Endothelial cell of umbilical vein (primary cell): ENCODE measurements around the gene CD200. TPM values are rescaled to one million over a fixed set of nuclear protein-coding genes. Genes with fewer than 3 reads are reported as not detected.
A peak's percentile ranks its signal among the peaks of the same experiment; 100 is the strongest.

Source experiments
- BruUV-seq: library from RNA; stranded (reverse); fragments of 400-500 nt; replicated peaks from 2 replicates; lab custom pipeline; 2021; lab: Mats Ljungman, UMichigan
- CTCF ChIA-PET: fragments of 300-600, 350-600 bp; sonication (Branson Sonifier 250); formaldehyde crosslinking; loops from one replicate; lab custom pipeline; 2021; ENCODE audit warnings: antibody characterized with exemption, inconsistent platforms; lab: Charles Lee
- POLR2A ChIA-PET: fragments of 300-600, 350-600 bp; sonication (Branson Sonifier 250); formaldehyde crosslinking; loops from one replicate; lab custom pipeline; 2021; ENCODE audit warnings: antibody characterized with exemption, inconsistent platforms; lab: Charles Lee
- DNase-seq: peaks from one replicate; pipeline ENCODE4 v3.0.0-alpha.2; 2011; ENCODE audit warnings: low read depth, low spot score
- FAIRE-seq: peaks from 2 replicates; lab custom pipeline; 2011; peaks lifted over from hg19 to GRCh38; lab: Jason Lieb, UNC
- H2AFZ ChIP-seq: 2 replicates; pipeline ENCODE4 v1.6.0; 2012; ENCODE audit warnings: low read depth, low read length, control low read depth, inconsistent platforms
- H3K27ac ChIP-seq: 2 replicates; pipeline ENCODE4 v1.5.1; 2011; ENCODE audit warnings: low read depth, mild to moderate bottlenecking, control low read depth, low read length, moderate library complexity; ENCODE audit not compliant: insufficient read depth
- H3K27me3 ChIP-seq, 2 experiments: 2 replicates each; pipeline versions ENCODE4 v1.6.0 to v1.6.1; 2011; ENCODE audit warnings: low read length in 2 of 2, mixed read lengths in 1 of 2; ENCODE audit not compliant: control insufficient read depth in 2 of 2, insufficient read depth in 2 of 2
- H3K36me3 ChIP-seq, 2 experiments: 2 replicates in 1 of 2; 3 replicates in 1 of 2; pipeline ENCODE4 v1.5.1; 2011; ENCODE audit warnings: low read length in 2 of 2, mild to moderate bottlenecking in 1 of 2, moderate library complexity in 1 of 2; ENCODE audit not compliant: control insufficient read depth in 2 of 2, insufficient read depth in 2 of 2; ENCODE audit errors: extremely low read depth in 1 of 2
- H3K4me1 ChIP-seq: 3 replicates; pipeline ENCODE4 v1.5.1; 2011; ENCODE audit warnings: mild to moderate bottlenecking, low read length; ENCODE audit not compliant: control insufficient read depth, insufficient read depth; ENCODE audit errors: extremely low read depth
- H3K4me2 ChIP-seq: 2 replicates; pipeline ENCODE4 v1.6.1; 2011; ENCODE audit warnings: low read length, control low read depth, mixed read lengths; ENCODE audit not compliant: insufficient read depth
- H3K4me3 ChIP-seq, 3 experiments: fragments of 200-600 bp in 1 of 3; sonication (generic), shearing (Covaris generic) in 1 of 3; replicated peaks in 1 of 3; 2 replicates each; pipeline ENCODE4 v1.5.1; 2011 to 2016; ENCODE audit warnings: control low read depth in 3 of 3, low read length in 3 of 3, mild to moderate bottlenecking in 2 of 3, inconsistent platforms in 1 of 3, low read depth in 1 of 3, moderate library complexity in 1 of 3; ENCODE audit not compliant: insufficient read depth in 1 of 3
- H3K79me2 ChIP-seq: 2 replicates; pipeline ENCODE4 v1.6.0; 2012; ENCODE audit warnings: low read length, inconsistent platforms; ENCODE audit not compliant: control insufficient read depth, insufficient read depth
- H3K9ac ChIP-seq: replicated peaks from 2 replicates; pipeline ENCODE3; 2011; ENCODE audit warnings: low read length, control low read depth; ENCODE audit not compliant: insufficient read depth; ENCODE audit errors: extremely low read depth
- H3K9me1 ChIP-seq: replicated peaks from 3 replicates; pipeline ENCODE4 v1.6.0; 2011; ENCODE audit warnings: mild to moderate bottlenecking, low read length; ENCODE audit not compliant: control insufficient read depth, insufficient read depth; ENCODE audit errors: extremely low read depth
- H3K9me3 ChIP-seq: replicated peaks from 2 replicates; pipeline ENCODE4 v1.5.1; 2012; ENCODE audit warnings: low read length, inconsistent platforms; ENCODE audit not compliant: control insufficient read depth, insufficient read depth
- H4K20me1 ChIP-seq: replicated peaks from 2 replicates; pipeline ENCODE3; 2011; ENCODE audit warnings: mild to moderate bottlenecking, low read length; ENCODE audit not compliant: control insufficient read depth, insufficient read depth; ENCODE audit errors: extremely low read depth
- CTCF ChIP-seq, 2 donors: IDR thresholded peaks; 1 replicate in 1 of 2; 2 replicates in 1 of 2; pipeline ENCODE4 v1.5.1; 2011; ENCODE audit warnings: low read length in 2 of 2, mild to moderate bottlenecking in 2 of 2, moderate library complexity in 2 of 2, control low read depth in 1 of 2, inconsistent platforms in 1 of 2, low read depth in 1 of 2; ENCODE audit not compliant: insufficient read depth in 1 of 2; ENCODE audit errors: extremely low read depth in 1 of 2
- EZH2 ChIP-seq: IDR thresholded peaks from 2 replicates; pipeline ENCODE4 v1.6.1; 2012; ENCODE audit warnings: borderline replicate concordance, low read depth, mild to moderate bottlenecking, moderate library complexity, low read length, inconsistent platforms; ENCODE audit not compliant: severe bottlenecking
- FOS ChIP-seq: IDR thresholded peaks from 2 replicates; pipeline ENCODE4 v1.6.1; 2011; ENCODE audit warnings: mild to moderate bottlenecking, low read length, moderate library complexity, borderline replicate concordance; ENCODE audit not compliant: insufficient read depth
- GATA2 ChIP-seq: IDR thresholded peaks from 2 replicates; pipeline ENCODE4 v1.7.0; 2011; ENCODE audit warnings: low read depth, mild to moderate bottlenecking, moderate library complexity, mixed read lengths, low read length; ENCODE audit not compliant: insufficient read length, insufficient read depth
- JUN ChIP-seq: IDR thresholded peaks from 2 replicates; pipeline ENCODE4 v1.6.1; 2011; ENCODE audit warnings: borderline replicate concordance, low read depth; ENCODE audit not compliant: insufficient read length, insufficient read depth
- MAX ChIP-seq: IDR thresholded peaks from 2 replicates; pipeline ENCODE4 v1.6.1; 2011; ENCODE audit not compliant: insufficient read depth, insufficient read length
- MYC ChIP-seq: IDR thresholded peaks from one replicate; pipeline ENCODE4 v1.6.1; 2011; ENCODE audit warnings: mild to moderate bottlenecking, low read depth, low read length
- POLR2A ChIP-seq: IDR thresholded peaks from 2 replicates; pipeline ENCODE4 v1.6.1; 2012; ENCODE audit warnings: low read depth, mild to moderate bottlenecking, control low read depth, low read length
- POLR2AphosphoS5 ChIP-seq: IDR thresholded peaks from 2 replicates; pipeline ENCODE4 v1.6.1; 2012; ENCODE audit warnings: low read depth, mild to moderate bottlenecking, control low read depth, low read length, moderate library complexity; ENCODE audit not compliant: insufficient read depth
- dilution Hi-C: fragments of 300-500 bp; cut with MboI; formaldehyde crosslinking; loops from one replicate; pipeline ENCODE4 v1.15.0; 2019; ENCODE audit warnings: low sequenced_read_pairs; ENCODE audit not compliant: extremely low pct_ligation_motif_present
- intact Hi-C: fragments of 100-400 bp; cut with micrococcal nuclease; formaldehyde crosslinking; loops from one replicate; pipeline ENCODE4 v1.10.0; 2022
- polyA plus RNA-seq, 4 experiments: library from polyadenylated mRNA; depleted of rRNA in 3 of 4; stranded (reverse) in 3 of 4; unstranded in 1 of 4; fragments of >200 nt; gene quantifications; 2 replicates each; pipeline versions ENCODE4 v1.2.1 to v1.2.3, GENCODE V29; 2011 to 2012; ENCODE audit warnings: missing spikeins in 1 of 4
- total RNA-seq: library from RNA; stranded (reverse); gene quantifications from 2 replicates; pipeline ENCODE4 v1.2.3, GENCODE V29; 2021

Gene CD200
- total and polyA plus RNA-seq, 2 donors (not counting 3 experiments of a cell fraction or from before 2014, with no cell fraction given), result 8.1 to 8.2 TPM

- no peak for DNase-seq
- no peaks in the 10 kb centered on the region for H3K79me2 ChIP-seq
- H3K4me1 ChIP-seq, result peaks cover 8% of the 10 kb centered on the region
- POLR2A ChIA-PET, result no interaction called here
- H3K27me3 ChIP-seq, result no peaks in the 10 kb centered on the region
- H3K27ac ChIP-seq, result no peak overlapping the region
- TF ChIP-seq GATA2, result no peak
- TF ChIP-seq CTCF (IDR thresholded peaks at IDR 0.05; ENCODE audit: extremely low read depth in 1 of 2, insufficient read depth in 1 of 2, low read depth in 1 of 2, low read length in 2 of 2), result peak; percentile 18 to 21
- TF ChIP-seq MAX, result no peak
- no peak for TF ChIP-seq EZH2
- no peak overlapping the region for H3K4me3 ChIP-seq
- no peaks in the 10 kb centered on the region for H4K20me1 ChIP-seq
- CTCF ChIA-PET, result interaction anchor here (0.7 to 4.7 kb wide), 15 partner anchors 9 to 585 kb away, joined by 3 to 64 read pairs (median 5); partner anchors contain the start of genes ATG3, CD200, SLC35A5 and SLC9C1
- H2AFZ ChIP-seq, result peak overlapping the region; percentile 99
- intact Hi-C loops (no loop called here), dilution Hi-C loops (no loop called here)
- no peaks in the 10 kb centered on the region for H3K9me3 ChIP-seq
- no peak for FAIRE-seq
- no peak overlapping the region for H3K9ac ChIP-seq
- H3K9me1 ChIP-seq, result no peaks in the 10 kb centered on the region
- no TSS peak for BruUV-seq
- peak overlapping the region; percentile 71 for H3K4me2 ChIP-seq
- no peaks in the 10 kb centered on the region for H3K36me3 ChIP-seq
Observed at GRCh38 chr3:112304611-112305010, 28.3 kb upstream of the CD200 start.

GRCh38 chr3:112306825-112307224 lies 26.1 kb upstream of the CD200 start:
- intact Hi-C loops (no loop called here), dilution Hi-C loops (no loop called here)
- FAIRE-seq (no peak), DNase-seq (no peak)
- Histone ChIP-seq H3K4me3 (no peak overlapping the region), H3K79me2 (no peaks in the 10 kb centered on the region), H3K4me1 (peaks cover 8% of the 10 kb centered on the region), H3K36me3 (no peaks in the 10 kb centered on the region), H3K9me3 (no peaks in the 10 kb centered on the region), H3K9ac (no peak overlapping the region), H3K4me2 (no peak overlapping the region), H3K27me3 (no peaks in the 10 kb centered on the region), H4K20me1 (no peaks in the 10 kb centered on the region), H2AFZ (no peak overlapping the region), H3K27ac (no peak overlapping the region), H3K9me1 (no peaks in the 10 kb centered on the region)
- ChIA-PET CTCF (no interaction called here), POLR2A (no interaction called here)
- TF ChIP-seq MAX (no peak), CTCF (IDR thresholded peaks at IDR 0.05; ENCODE audit: extremely low read depth in 1 of 2, insufficient read depth in 1 of 2, low read depth in 1 of 2, low read length in 2 of 2) (no peak), EZH2 (no peak), JUN (no peak), POLR2AphosphoS5 (no peak), FOS (no peak), MYC (no peak), GATA2 (no peak), POLR2A (no peak)
- no TSS peak for BruUV-seq
